ENCODE results near the gene HTR2A. TPM values are rescaled to one million over a fixed set of nuclear protein-coding genes. Genes with fewer than 3 reads are reported as not detected.

Gene HTR2A
- total and polyA plus RNA-seq, 10 of the 15 experiments (the other 5 are each of a cell fraction or from before 2014, with no cell fraction given), result not detected

GRCh38 chr13:46797501-46798237 lies 99.2 kb downstream of the HTR2A start (continued):
- TF ChIP-seq CUX1 (IDR thresholded peaks at IDR 0.05; ENCODE audit: insufficient replicate concordance, low read depth, low read length), result no peak
- TF ChIP-seq CEBPZ (IDR thresholded peaks at IDR 0.05; ENCODE audit: low read depth, low read length), result no peak
- no peak for TF ChIP-seq SIX5 (IDR thresholded peaks at IDR 0.05; ENCODE audit: low read depth, low read length, severe bottlenecking)

Data from GM12878 (cell line).